K562 (cell line): ENCODE results near the gene DOLPP1. TPM values are rescaled to one million over a fixed set of nuclear protein-coding genes. Genes with fewer than 3 reads are reported as not detected.

Experiments used
- AFF1 ChIP-seq, 2 experiments: fragments of 450-650 bp; IDR thresholded peaks; 2 replicates each; pipeline ENCODE4 v1.6.1; 2018; ENCODE audit warnings: mild to moderate bottlenecking in 2 of 2, low read depth in 1 of 2; ENCODE audit not compliant: partially characterized antibody in 2 of 2
- CBFB ChIP-seq: sonication (generic); formaldehyde crosslinking; IDR thresholded peaks from 2 replicates; pipeline ENCODE4 v1.4.0; 2020; ENCODE audit warnings: mild to moderate bottlenecking, missing genetic modification reagents
- E4F1 ChIP-seq: fragments of 250-450 bp; sonication (Bioruptor Pico); IDR thresholded peaks from 2 replicates; pipeline ENCODE4 v1.5.0; 2021; ENCODE audit warnings: mild to moderate bottlenecking, borderline replicate concordance
- ELF2 ChIP-seq: fragments of 250-450 bp; sonication (Bioruptor Pico); IDR thresholded peaks from 2 replicates; pipeline ENCODE4 v1.5.0; 2021; ENCODE audit warnings: mild to moderate bottlenecking
- HDAC2 ChIP-seq: fragments of 450-650 bp; IDR thresholded peaks from 2 replicates; pipeline ENCODE4 v1.6.1; 2016; ENCODE audit warnings: mild to moderate bottlenecking
- HEY1 ChIP-seq: fragments of 250-450 bp; sonication (Bioruptor Pico); IDR thresholded peaks from 2 replicates; pipeline ENCODE4 v1.5.0; 2020; ENCODE audit warnings: mild to moderate bottlenecking, moderate library complexity, borderline replicate concordance
- IFI16 ChIP-seq: fragments of 250-450 bp; sonication (Bioruptor Pico); IDR thresholded peaks from 2 replicates; pipeline ENCODE4 v2.1.2; 2022; ENCODE audit warnings: mild to moderate bottlenecking, inconsistent platforms
- KAT7 ChIP-seq: sonication (generic); formaldehyde crosslinking; IDR thresholded peaks from 2 replicates; pipeline ENCODE4 v1.8.0; 2022; ENCODE audit warnings: missing genetic modification reagents, mild to moderate bottlenecking, borderline replicate concordance
- MAFK ChIP-seq: IDR thresholded peaks from 2 replicates; pipeline ENCODE4 v1.6.1; 2011; ENCODE audit warnings: low read length, improper control_type of control experiment
- MCM3 ChIP-seq: fragments of 450-650 bp; IDR thresholded peaks from 2 replicates; pipeline ENCODE4 v1.6.1; 2016
- NFIX ChIP-seq: fragments of 250-450 bp; sonication (Bioruptor Pico); IDR thresholded peaks from 2 replicates; pipeline ENCODE4 v1.4.0; 2020; ENCODE audit warnings: low read depth, mild to moderate bottlenecking, moderate library complexity
- PCBP2 ChIP-seq: fragments of 200-400 bp; formaldehyde crosslinking; IDR thresholded peaks from 2 replicates; pipeline ENCODE4 v1.6.1; 2018; ENCODE audit warnings: low read length, low read depth, mild to moderate bottlenecking, moderate library complexity; ENCODE audit not compliant: poor library complexity, severe bottlenecking
- PHB ChIP-seq: fragments of 250-450 bp; sonication (Bioruptor Pico); IDR thresholded peaks from 2 replicates; pipeline ENCODE4 v1.5.0; 2021
- PYGO2 ChIP-seq: fragments of 450-650 bp; IDR thresholded peaks from 2 replicates; pipeline ENCODE4 v1.6.1; 2016; ENCODE audit warnings: mild to moderate bottlenecking, missing genetic modification characterization, moderate library complexity, missing compliant biosample characterization
- RBM39 ChIP-seq: fragments of 200-400 bp; formaldehyde crosslinking; optimal IDR thresholded peaks from 2 replicates; pipeline ENCODE3; 2018; ENCODE audit warnings: low read depth, low read length
- SNAPC5 ChIP-seq: fragments of 250-450 bp; sonication (Bioruptor Pico); IDR thresholded peaks from 2 replicates; pipeline ENCODE4 v1.8.0; 2021; ENCODE audit warnings: moderate library complexity, mild to moderate bottlenecking, inconsistent platforms
- SP2 ChIP-seq: IDR thresholded peaks from 2 replicates; pipeline ENCODE4 v1.6.1; 2011; ENCODE audit warnings: mild to moderate bottlenecking, low read depth, low read length, moderate library complexity; ENCODE audit not compliant: poor library complexity, severe bottlenecking; ENCODE audit errors: extremely low read depth
- THRA ChIP-seq: fragments of 450-650 bp; IDR thresholded peaks from 2 replicates; pipeline ENCODE4 v1.6.1; 2017; ENCODE audit warnings: mild to moderate bottlenecking, moderate library complexity
- YBX1 ChIP-seq: fragments of 450-650 bp; IDR thresholded peaks from 2 replicates; pipeline ENCODE4 v1.7.1; 2016; ENCODE audit warnings: mild to moderate bottlenecking
- ZNF124 ChIP-seq: sonication (generic); formaldehyde crosslinking; IDR thresholded peaks from 2 replicates; pipeline ENCODE4 v1.8.1; 2022; ENCODE audit warnings: missing genetic modification reagents
- ZNF212 ChIP-seq: fragments of 450-650 bp; formaldehyde crosslinking; IDR thresholded peaks from 2 replicates; pipeline ENCODE4 v1.4.0; 2020; ENCODE audit warnings: mild to moderate bottlenecking
- ZNF217 ChIP-seq: sonication (generic); formaldehyde crosslinking; IDR thresholded peaks from 2 replicates; pipeline ENCODE4 v1.8.0; 2022; ENCODE audit warnings: mild to moderate bottlenecking, missing genetic modification reagents
- ZNF431 ChIP-seq: sonication (generic); formaldehyde crosslinking; IDR thresholded peaks from 2 replicates; pipeline ENCODE4 v1.8.0; 2022; ENCODE audit warnings: mild to moderate bottlenecking, missing genetic modification reagents
- polyA plus RNA-seq, 8 experiments: library from polyadenylated mRNA; depleted of rRNA in 4 of 8; stranded (reverse) in 5 of 8; unstranded in 3 of 8; fragments of >200 nt; fragmentation: Nextera tagmentation in 2 of 8; fragmentation: Illumina TruSeq in 1 of 8; extraction: Ambion mirVana in 2 of 8; extraction: Trizol in 1 of 8; gene quantifications; 2 replicates each; pipeline versions ENCODE4 v1.2.1 to v1.2.3, GENCODE V29; 2011 to 2014; ENCODE audit warnings: inconsistent platforms in 1 of 8, missing spikeins in 1 of 8
- total RNA-seq, 7 experiments: library from RNA; depleted of rRNA in 6 of 7; stranded (reverse); fragments of >200 nt in 6 of 7; fragmentation: Illumina TruSeq in 2 of 7; extraction: Trizol in 2 of 7; gene quantifications; 2 replicates each; pipeline versions ENCODE4 v1.2.1 to v1.2.3, GENCODE V29; 2011 to 2021; ENCODE audit warnings: low replicate concordance in 1 of 7

The DOLPP1 gene
- total and polyA plus RNA-seq, 9 of the 15 experiments (the other 6 are each of a cell fraction or from before 2014, with no cell fraction given): 3.0 to 39.8 (median 30.5) TPM

GRCh38 chr9:129139993-129140396, 59.1 kb downstream of the DOLPP1 start (continued):
- TF ChIP-seq E4F1 (CRISPR knock-in tag) (no peak), RBM39 (no peak), IFI16 (no peak), HDAC2 (no peak), CBFB (CRISPR knock-in tag) (no peak), ZNF212 (no peak), MAFK (no peak), ZNF431 (CRISPR knock-in tag) (no peak), YBX1 (no peak), ELF2 (CRISPR knock-in tag) (no peak), SNAPC5 (CRISPR knock-in tag) (no peak), PCBP2 (no peak), MCM3 (no peak), NFIX (CRISPR knock-in tag) (no peak), PYGO2 (tag) (no peak), PHB (no peak), THRA (no peak; the same call in none of the 2 replicates), AFF1 (IDR thresholded peaks at IDR 0.05; ENCODE audit: low read depth in 1 of 2, partially characterized antibody in 2 of 2) (peak in 1 of 2 experiments; percentile 87), SP2 (no peak), KAT7 (CRISPR knock-in tag) (no peak), ZNF217 (CRISPR knock-in tag) (no peak), ZNF124 (CRISPR knock-in tag) (no peak), HEY1 (no peak)
